Hippocampal formation (tissue), 2 donors: ENCODE measurements around the gene GEMIN8.

Experiments used
- DNase-seq, 2 donors: peaks; one replicate each; lab custom pipeline; 2025; lab: John Stamatoyannopoulos, UW

Gene GEMIN8

GRCh38 chrX:14029425-14030173 is at the start of gene GEMIN8:
Gene GEMIN8, minus strand, starts transcription at chrX:14029892. Its CDS starts 8,414 bp downstream, at chrX:14021478.
- DNase-seq = peak; percentile 72 to 77

GRCh38 chrX:14076639-14077038 is 46.9 kb upstream of the GEMIN8 start:
- no peak for DNase-seq

- DNase-seq = no peak
Observed at GRCh38 chrX:14073556-14073955, 43.9 kb upstream of the GEMIN8 start.

- DNase-seq = no peak
Observed at GRCh38 chrX:14073071-14073470, 43.4 kb upstream of the GEMIN8 start.

- DNase-seq = no peak
Observed at GRCh38 chrX:14065800-14066199, 36.1 kb upstream of the GEMIN8 start.

GRCh38 chrX:14064626-14065432 is 35.1 kb upstream of the GEMIN8 start:
- DNase-seq = no peak

GRCh38 chrX:14062524-14062923 is 32.8 kb upstream of the GEMIN8 start:
- DNase-seq = no peak

GRCh38 chrX:14056206-14056605 is 26.5 kb upstream of the GEMIN8 start:
- DNase-seq = no peak

- DNase-seq = no peak
Observed at GRCh38 chrX:14051416-14051815, 21.7 kb upstream of the GEMIN8 start.

GRCh38 chrX:14050709-14051108 is 21.0 kb upstream of the GEMIN8 start:
- DNase-seq = no peak

- no peak for DNase-seq
Observed at GRCh38 chrX:14043209-14043608, 13.5 kb upstream of the GEMIN8 start.

- peak; percentile 1 to 31 for DNase-seq
Observed at GRCh38 chrX:14039344-14039743, 9.7 kb upstream of the GEMIN8 start.

- no peak for DNase-seq
Observed at GRCh38 chrX:14038375-14039085, 8.8 kb upstream of the GEMIN8 start.

GRCh38 chrX:14032406-14032805 is 2.7 kb upstream of the GEMIN8 start:
- peak in 1 of 2 donors; percentile 3 for DNase-seq

- DNase-seq = no peak
Observed at GRCh38 chrX:14030174-14030530, 460 bp upstream of the GEMIN8 start.

- no peak for DNase-seq
Observed at GRCh38 chrX:14029039-14029424, 660 bp downstream of the GEMIN8 start.

GRCh38 chrX:14028473-14028872 is 1.2 kb downstream of the GEMIN8 start:
- no peak for DNase-seq

- peak in 1 of 2 donors; percentile 67 for DNase-seq
Observed at GRCh38 chrX:14027511-14028019, 2.1 kb downstream of the GEMIN8 start.

- peak; percentile 66 to 69 for DNase-seq
Observed at GRCh38 chrX:14027036-14027435, 2.7 kb downstream of the GEMIN8 start.

GRCh38 chrX:14026121-14026520 is 3.6 kb downstream of the GEMIN8 start:
- DNase-seq = peak; percentile 66 to 81

GRCh38 chrX:14022019-14022418 is 7.7 kb downstream of the GEMIN8 start:
- no peak for DNase-seq

- DNase-seq = no peak
Observed at GRCh38 chrX:14017399-14017798, 12.3 kb downstream of the GEMIN8 start.
